ENCODE results near the gene IMMP2L.

DNA sequence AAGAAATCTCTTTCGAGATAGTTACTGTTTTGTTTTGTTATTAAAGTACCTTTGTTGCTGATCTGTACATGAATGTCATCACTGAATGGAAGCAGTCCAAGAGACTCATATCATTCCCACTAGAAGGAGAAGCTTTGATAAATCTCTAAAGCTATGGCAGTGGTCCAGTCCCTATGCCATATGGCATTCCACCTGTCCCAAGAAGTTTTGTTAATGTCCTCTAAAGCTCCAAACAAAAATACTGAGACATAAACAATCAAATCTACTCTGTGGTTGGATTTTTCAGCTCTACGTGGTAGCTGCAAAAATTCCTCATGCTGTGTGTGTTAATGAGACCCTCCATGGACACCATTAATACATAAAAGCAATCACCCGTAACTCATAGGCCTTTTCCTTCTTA lies 377.3 kb downstream of the IMMP2L start:
- TF ChIP-seq, protein P1, sequence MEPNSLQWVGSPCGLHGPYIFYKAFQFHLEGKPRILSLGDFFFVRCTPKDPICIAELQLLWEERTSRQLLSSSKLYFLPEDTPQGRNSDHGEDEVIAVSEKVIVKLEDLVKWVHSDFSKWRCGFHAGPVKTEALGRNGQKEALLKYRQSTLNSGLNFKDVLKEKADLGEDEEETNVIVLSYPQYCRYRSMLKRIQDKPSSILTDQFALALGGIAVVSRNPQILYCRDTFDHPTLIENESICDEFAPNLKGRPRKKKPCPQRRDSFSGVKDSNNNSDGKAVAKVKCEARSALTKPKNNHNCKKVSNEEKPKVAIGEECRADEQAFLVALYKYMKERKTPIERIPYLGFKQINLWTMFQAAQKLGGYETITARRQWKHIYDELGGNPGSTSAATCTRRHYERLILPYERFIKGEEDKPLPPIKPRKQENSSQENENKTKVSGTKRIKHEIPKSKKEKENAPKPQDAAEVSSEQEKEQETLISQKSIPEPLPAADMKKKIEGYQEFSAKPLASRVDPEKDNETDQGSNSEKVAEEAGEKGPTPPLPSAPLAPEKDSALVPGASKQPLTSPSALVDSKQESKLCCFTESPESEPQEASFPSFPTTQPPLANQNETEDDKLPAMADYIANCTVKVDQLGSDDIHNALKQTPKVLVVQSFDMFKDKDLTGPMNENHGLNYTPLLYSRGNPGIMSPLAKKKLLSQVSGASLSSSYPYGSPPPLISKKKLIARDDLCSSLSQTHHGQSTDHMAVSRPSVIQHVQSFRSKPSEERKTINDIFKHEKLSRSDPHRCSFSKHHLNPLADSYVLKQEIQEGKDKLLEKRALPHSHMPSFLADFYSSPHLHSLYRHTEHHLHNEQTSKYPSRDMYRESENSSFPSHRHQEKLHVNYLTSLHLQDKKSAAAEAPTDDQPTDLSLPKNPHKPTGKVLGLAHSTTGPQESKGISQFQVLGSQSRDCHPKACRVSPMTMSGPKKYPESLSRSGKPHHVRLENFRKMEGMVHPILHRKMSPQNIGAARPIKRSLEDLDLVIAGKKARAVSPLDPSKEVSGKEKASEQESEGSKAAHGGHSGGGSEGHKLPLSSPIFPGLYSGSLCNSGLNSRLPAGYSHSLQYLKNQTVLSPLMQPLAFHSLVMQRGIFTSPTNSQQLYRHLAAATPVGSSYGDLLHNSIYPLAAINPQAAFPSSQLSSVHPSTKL (CRISPR knock-in tag; IDR thresholded peaks at IDR 0.05), result no peak
- TF ChIP-seq, protein P2, sequence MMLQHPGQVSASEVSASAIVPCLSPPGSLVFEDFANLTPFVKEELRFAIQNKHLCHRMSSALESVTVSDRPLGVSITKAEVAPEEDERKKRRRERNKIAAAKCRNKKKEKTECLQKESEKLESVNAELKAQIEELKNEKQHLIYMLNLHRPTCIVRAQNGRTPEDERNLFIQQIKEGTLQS (CRISPR knock-in tag; IDR thresholded peaks at IDR 0.05), result no peak

Data from HepG2 (cell line).